HG02642 (cell line): Measurements from ENCODE around the gene TRDMT1.

Source experiments
- ATAC-seq: cut with Tn5 transposase; IDR thresholded peaks from one replicate; pipeline ENCODE4 v1.9.1; 2021; ENCODE audit warnings: mild to moderate bottlenecking; ENCODE audit not compliant: unreplicated experiment, poor library complexity

The TRDMT1 gene

DNA sequence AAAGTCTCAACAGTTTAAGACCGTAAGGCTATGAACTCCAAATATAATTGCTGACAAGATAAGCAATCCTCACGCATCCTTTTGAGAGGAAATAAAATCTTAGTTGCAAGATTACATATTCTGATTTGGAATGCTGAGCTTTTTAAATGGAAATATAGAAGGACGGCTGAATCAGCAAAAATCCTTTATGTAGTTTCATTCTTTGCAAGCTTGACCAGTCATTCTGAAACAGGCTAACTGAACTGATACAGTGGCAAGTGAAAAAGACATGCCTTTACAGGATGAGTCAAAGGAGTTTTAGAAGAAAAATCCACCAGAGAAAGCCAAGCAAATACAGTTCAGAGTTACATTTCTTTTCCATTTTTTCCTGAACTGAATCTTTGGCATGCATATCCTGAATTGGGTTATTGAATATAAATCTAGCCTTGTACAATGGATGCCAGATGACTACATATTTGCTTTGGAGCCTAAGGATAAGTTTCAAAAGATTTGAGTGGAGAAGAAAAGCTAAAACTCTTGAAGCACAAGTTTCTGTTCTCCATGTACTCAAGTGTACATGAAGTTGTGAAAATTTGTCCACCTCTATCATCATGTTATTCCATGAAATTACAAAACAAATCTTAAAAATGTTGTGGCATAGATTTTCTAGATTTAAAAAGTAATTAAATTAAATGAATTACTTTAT is 30.9 kb upstream of the TRDMT1 start:
- no peak for ATAC-seq

DNA sequence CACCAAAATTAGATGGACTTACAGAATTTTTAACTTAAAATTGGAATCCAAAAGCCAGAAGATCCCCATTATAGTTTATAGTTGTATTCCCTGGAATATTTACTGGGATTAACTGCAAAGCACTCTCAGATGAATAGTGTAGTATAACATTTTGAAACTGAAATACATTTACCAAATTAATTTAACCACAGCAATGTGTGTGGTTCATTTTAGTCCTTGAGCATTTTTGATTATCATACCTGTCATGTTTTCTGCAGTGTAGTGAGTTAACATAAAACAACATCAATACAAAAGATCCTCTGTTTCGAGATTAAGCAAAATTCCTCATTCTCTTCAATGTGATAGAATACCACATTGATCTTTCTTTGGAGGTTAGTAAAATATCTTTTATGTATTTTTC is 30.3 kb upstream of the TRDMT1 start:
- ATAC-seq: no peak

DNA sequence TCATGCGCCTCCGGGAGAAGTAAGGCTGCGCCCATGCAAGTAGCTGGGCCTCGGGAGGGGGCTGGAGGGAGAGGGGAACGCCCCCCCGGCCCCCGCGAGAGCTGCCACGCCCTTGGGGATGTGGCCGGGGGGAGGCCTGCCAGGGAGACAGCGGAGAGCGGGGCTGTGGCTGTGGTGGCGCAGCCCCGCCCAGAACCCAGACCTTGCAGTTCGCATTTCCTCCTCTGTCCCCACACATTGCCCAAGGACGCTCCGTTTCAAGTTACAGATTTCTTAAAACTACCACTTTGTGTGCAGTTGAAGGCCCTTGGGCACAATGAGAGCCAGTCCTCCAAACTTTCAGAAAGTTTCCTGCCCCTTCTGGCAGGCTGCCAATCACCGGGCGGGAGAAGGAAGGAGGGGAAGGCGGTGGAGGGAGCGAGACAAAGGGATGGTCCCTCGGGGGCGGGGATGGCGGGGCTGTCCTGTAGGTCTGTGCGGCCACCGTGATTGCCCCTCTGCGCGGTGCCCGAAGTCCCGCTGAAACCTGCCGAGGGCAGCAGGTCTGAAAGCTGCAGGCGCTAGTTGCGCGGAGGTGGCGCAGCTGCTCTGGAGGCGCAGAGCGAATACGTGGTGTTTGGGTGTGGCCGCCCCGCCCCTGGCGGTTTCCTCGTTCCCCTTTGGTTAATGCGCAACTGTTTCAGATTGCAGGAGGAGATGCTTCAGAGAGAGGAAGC is 28.7 kb upstream of the TRDMT1 start:
- ATAC-seq: peak; percentile 55

DNA sequence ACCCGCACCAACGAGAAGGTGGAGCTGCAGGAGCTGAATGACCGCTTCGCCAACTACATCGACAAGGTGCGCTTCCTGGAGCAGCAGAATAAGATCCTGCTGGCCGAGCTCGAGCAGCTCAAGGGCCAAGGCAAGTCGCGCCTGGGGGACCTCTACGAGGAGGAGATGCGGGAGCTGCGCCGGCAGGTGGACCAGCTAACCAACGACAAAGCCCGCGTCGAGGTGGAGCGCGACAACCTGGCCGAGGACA is 28.2 kb upstream of the TRDMT1 start:
- no peak for ATAC-seq

DNA sequence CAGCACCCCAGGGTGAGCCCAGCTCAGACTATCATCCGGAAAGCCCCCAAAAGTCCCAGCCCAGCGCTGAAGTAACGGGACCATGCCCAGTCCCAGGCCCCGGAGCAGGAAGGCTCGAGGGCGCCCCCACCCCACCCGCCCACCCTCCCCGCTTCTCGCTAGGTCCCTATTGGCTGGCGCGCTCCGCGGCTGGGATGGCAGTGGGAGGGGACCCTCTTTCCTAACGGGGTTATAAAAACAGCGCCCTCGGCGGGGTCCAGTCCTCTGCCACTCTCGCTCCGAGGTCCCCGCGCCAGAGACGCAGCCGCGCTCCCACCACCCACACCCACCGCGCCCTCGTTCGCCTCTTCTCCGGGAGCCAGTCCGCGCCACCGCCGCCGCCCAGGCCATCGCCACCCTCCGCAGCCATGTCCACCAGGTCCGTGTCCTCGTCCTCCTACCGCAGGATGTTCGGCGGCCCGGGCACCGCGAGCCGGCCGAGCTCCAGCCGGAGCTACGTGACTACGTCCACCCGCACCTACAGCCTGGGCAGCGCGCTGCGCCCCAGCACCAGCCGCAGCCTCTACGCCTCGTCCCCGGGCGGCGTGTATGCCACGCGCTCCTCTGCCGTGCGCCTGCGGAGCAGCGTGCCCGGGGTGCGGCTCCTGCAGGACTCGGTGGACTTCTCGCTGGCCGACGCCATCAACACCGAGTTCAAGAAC is 27.7 kb upstream of the TRDMT1 start:
- peak; percentile 26 for ATAC-seq

DNA sequence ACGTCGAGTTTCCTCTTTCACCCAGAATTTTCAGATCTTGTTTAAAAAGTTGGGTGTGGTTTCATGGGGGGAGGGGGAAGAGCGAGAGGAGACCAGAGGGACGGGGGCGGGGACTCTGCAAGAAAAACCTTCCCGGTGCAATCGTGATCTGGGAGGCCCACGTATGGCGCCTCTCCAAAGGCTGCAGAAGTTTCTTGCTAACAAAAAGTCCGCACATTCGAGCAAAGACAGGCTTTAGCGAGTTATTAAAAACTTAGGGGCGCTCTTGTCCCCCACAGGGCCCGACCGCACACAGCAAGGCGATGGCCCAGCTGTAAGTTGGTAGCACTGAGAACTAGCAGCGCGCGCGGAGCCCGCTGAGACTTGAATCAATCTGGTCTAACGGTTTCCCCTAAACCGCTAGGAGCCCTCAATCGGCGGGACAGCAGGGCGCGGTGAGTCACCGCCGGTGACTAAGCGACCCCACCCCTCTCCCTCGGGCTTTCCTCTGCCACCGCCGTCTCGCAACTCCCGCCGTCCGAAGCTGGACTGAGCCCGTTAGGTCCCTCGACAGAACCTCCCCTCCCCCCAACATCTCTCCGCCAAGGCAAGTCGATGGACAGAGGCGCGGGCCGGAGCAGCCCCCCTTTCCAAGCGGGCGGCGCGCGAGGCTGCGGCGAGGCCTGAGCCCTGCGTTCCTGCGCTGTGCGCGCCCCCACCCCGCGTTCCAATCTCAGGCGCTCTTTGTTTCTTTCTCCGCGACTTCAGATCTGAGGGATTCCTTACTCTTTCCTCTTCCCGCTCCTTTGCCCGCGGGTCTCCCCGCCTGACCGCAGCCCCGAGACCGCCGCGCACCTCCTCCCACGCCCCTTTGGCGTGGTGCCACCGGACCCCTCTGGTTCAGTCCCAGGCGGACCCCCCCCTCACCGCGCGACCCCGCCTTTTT is 26.9 kb upstream of the TRDMT1 start, which contains the start of gene VIM:
VIM (plus strand) TSS at position 151 of the 925 bp plus-strand sequence. CDS start 1,182 bp downstream, outside the sequence.
- peak; percentile 38 for ATAC-seq

DNA sequence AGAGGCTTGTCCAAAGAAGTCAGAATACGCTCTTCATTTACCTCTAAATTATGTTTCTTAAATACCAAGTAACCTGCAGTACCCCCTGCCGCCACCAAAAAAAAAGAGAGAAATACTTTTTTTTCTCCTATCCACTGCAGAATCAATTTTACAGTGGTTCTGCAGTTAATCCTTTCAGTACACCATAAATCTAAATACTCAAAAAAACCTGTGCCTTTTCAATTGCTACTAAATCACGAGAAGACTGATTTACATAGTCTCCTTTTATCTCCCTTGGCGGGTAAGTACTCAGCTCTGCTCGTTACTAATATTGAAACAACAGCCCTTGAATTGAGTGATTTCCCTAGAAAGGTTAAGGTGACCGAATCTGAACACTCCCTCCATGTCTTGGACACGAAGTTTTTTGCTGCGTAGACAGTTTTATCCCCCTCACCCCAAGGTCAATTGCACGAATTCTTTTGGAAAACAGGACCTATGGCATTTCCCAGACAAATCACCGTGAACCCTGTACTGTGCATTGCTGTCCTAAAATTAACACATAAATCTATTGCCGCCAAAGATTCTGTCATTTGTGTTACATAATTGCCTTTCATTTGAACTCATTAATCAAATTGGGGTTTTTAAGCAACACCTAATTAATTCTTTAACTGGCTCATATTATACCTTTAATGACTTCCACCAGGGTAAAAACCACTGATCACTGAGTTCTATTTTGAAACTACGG is 26.1 kb upstream of the TRDMT1 start:
- ATAC-seq: peak; percentile 16

DNA sequence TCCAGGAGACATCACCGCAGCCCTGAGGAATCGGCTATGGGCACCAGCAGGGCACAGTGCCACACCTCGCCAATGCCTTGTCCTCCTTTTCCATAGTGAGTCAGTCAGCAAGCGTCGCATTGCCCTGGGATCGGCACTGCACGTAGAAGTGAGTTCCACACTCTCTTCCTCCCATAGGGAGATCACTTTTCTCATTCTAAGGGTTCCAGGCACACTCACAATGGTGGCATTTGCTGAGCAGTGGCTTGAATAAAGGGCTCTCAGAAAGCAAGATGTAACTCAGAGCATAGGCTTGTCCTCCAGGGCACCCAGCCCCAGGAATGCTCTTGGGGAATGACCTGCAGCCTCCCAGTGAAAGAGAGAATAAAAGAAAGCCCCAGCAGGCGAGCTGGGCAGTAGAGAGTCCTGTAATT is 25.4 kb upstream of the TRDMT1 start:
- ATAC-seq: no peak

DNA sequence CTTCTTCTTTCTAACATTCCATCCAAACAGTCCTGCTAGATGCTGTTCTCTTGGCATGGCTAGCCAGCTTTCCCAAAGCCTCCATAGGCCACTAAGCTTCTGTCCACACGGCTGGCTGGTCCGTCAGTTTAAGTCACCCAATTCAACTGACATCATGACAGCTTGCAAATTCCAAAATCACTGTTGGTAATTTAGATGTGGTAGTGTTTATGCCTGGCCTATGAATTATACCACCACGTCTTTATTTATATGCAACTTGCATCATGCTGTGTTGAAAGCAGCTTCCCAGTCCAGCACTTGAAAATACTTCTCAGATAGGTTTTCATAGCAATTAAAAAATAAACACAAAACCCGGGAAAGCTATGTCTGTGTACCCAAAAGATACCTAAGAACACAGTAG is 24.3 kb upstream of the TRDMT1 start:
- no peak for ATAC-seq

DNA sequence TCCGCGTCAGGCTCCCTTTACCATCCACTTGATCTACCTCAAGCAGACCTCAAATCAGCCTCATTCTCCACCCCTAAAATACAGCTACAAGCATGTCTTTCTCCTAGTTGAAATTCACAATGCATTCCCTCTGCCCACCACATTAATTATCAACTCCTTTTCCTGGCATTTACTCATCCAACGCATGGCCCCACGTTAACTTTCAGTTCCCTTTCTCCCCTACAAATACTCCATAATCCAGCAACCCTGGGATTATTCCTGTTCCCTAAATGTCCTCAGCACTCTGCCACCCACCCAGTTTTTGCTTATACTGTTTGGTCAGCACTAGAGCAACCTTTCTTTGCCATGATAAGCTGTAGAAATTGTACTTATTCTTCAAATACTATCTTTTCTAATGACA is 20.9 kb upstream of the TRDMT1 start:
- no peak for ATAC-seq

DNA sequence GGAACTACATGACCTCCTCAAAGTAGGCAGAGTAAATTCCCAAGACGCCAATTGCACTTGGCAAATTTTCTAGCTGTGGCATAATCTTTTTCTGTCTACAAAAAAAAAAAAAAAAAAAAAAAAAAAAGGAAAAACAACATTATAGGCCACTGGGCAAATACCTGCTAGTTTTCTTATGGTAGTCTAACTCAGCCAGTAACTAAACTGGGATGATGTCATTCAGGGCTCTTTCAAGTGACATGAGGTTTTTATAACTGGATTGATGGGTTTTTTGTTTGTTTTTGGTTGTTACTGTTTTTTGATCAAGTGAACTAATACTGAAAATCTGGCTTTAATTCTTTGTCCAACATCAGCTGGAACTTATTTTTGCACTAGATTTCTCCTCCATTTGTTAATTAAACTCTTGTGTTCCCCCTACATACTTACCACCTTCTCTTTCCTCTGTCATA is 19.2 kb upstream of the TRDMT1 start:
- ATAC-seq: no peak

DNA sequence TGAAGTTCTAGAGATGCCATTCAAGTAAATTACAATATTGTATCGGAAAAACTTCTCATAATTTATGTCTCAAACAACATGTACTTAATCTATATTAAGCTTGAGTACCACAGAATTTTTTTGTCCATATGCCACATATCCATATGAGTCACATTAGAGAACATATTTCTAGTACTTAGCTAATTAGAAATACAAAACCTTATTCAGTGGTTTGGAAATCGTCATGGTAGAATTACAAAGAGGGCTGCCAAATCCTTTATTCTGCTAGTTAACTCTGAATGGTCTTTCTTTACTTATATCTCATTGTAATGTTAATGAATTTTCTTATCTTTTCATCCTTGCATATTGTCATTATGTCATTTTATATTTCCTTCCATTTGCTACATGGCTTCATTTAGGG is 17.6 kb upstream of the TRDMT1 start:
- ATAC-seq: no peak

DNA sequence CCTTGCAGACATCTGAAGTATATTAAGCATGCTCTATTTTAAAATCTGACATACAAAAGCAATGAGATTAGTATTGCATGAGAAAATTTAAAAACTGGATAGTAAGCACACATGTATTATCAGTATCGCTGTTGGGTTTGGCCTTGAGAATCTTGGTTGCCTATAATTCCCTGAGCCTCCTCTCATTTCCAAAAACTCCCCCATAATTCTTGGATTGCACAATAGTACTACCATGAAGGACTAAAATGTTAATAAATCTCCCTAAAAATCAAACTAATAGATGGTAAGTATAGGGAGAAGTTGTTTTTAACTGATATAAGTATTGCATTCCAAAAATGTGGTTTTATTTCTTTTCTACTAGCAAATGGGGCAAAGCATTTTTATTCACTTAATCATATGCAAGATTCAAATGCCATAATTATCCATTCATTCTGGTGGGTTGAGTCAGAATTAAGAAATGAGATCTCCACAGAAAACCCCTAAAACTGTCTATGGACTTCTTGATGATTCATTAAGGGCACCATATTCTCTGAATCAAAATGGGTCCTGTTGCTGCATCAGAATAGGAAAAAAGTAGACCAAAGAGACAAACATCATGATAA is 16.3 kb upstream of the TRDMT1 start:
- ATAC-seq: no peak

DNA sequence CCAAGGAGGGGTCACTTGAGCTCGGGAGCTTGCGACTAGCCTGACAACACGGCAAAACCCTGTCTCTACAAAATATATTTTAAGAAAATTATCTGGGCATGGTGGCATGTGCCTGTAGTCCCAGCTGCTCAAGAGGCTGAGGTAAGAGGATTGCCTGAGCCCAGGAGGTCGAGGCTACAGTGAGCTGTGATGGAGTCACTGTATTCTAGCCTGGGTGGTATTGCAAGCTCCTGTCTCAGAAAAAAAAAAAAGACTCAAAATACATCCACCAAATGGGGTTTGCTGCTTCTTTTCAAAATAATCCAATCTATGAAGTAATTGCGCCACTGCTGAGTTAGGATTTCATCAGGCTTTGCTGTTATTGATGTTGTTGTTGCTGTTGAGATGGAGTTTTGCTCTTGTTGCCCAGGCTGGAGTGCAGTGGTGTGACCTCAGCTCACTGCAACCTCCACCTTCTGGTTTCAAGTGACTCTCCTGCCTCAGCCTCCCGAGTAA is 15.5 kb upstream of the TRDMT1 start:
- ATAC-seq: no peak

DNA sequence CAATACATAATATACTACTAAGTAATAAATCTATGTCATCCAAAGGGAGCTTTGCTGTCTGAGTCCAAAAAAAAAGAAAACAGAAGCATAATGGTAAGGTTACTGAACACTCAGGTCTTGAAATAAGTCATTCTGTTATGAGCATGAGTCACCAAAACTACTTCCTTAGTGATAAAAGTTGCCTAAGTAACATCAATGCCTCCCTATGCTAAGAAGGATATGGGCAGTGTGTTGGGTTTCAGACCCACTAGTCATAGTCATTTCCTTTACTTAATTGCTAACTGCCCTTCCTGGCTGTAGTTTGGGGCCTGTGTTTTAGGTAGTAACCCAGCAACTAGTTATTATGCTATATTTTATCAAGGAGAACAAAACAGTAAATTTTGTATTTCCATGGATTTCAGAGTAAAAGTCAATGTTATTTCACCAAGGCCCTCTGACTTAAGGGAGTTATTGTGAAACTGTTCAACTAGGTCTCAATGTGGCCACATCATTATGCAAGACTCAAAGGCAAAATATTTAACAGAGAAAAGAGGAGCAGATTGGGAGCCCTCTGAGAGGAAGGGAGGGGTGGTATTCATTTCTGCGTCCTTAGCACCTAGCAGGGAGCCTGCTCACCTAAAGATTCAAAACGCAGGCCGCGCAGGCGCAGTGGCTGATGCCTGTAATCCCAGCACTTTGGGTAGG is 14.9 kb upstream of the TRDMT1 start:
- peak; percentile 99 for ATAC-seq

DNA sequence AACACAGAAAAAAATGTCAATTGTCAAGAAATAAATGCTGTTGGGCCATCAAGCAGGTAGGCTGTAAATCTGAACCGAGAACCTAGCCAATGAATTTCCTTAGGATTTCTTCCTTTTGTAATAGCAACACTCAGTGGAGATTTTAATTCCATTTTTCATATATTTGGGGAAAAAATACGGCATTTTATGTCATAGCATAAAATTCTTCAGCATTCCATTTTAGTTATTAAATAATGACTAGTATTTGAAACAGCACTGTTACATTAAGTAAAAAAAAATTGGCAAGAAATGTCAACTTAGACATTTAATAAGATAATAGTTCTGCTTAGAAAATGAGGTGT is 14.3 kb upstream of the TRDMT1 start:
- ATAC-seq: no peak

DNA sequence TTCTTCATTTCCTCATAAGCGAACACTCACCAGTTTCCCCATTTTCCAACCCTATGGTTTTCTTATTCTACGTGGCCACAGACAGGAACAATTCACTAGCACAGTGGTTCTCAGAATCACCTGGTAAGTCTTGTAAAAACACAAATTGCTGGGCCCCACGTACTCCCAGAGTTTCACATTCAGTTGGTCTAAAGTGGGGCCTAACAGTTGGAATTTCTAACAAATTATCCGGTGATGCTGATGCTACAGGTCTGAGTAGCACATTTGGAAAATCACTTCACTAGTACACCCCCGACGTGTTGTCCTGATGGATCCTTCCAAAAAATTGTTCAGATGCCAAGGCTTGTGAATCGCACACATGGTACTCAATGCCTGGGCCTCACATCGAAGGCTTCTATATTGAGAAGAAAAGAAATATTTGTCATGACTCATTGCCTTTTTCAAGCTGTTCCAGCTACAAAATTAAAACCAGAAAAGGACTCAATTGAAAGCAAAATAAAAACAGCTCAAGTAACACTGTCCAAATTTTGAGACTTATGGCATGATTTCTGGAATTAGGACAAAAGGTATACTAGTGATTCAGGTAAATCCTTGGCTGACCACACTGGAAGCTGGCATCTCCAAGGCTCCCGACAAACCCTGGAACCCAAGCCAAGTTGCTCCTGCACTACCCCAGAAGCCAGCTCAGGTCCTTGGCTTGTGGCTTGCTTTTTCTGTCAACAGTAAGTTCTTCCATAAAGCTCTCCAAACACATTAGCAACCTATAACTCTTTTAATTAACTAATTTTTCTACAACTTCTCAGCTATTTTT is 13.7 kb upstream of the TRDMT1 start:
- no peak for ATAC-seq

DNA sequence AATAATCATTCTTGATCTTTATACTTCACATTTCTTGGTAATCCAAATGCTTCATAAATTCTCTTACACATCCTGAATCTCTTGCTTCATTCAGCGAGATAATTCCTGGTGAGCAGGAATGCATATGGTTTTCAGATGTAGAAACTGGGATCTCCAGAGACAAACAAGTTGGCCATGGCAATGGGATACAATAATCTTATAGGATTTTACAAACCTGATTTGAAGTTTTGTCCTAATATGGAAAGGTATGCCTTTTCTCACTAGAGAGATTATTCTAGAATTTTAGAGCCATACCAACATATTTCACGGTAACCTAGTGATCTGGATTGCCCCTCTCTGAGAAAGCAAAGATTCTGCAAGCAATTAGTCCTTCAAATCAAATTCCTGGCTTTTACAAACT is 13.1 kb upstream of the TRDMT1 start:
- ATAC-seq: no peak
